GM04504 (cell line): ENCODE data around the gene PDZD7.
"Not testable (repeated sequence)": the region's sequence is repeated elsewhere in the genome, so short reads cannot be mapped to it uniquely, and the experiment has no call there.

Source experiments
- DNase-seq: peaks from one replicate; pipeline ENCODE4 v3.0.0-alpha.2; 2012; ENCODE audit warnings: low read depth

PDZD7 gene

DNA sequence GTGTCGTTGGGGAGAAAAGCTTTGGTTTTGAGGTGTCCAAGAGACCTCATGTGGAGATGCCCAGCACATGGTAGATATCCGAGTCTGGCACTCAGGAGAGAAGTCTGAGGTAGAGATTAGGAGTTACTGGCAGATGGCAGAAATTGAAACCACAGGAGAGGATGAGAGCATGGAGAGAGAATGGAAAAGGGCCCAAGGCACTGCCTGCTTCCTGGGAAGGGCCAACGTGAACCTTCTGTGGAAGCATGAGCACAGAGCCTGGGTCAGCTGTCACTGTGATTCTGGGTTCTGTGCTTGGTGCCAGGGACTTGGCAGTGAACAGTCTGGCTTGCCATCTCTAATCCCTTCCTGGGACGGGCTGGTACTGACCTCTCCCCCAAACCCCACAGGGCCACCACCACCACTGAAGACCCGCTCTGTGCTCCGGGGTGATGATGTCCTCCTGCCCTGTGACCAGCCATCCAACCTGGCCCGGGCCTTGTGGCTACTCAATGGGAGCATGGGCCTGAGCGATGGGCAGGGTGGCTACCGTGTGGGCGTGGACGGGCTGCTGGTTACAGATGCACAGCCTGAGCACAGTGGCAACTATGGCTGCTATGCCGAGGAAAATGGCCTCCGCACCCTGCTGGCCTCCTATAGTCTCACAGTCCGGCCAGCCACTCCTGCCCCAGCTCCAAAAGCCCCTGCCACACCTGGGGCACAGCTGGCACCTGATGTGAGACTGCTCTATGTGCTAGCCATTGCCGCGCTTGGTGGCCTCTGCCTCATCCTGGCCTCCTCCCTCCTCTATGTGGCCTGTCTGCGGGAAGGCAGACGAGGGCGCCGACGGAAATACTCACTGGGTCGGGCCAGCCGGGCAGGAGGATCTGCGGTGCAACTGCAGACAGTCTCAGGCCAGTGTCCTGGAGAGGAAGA is 47.8 kb downstream of the PDZD7 start:
- DNase-seq: no peak

DNA sequence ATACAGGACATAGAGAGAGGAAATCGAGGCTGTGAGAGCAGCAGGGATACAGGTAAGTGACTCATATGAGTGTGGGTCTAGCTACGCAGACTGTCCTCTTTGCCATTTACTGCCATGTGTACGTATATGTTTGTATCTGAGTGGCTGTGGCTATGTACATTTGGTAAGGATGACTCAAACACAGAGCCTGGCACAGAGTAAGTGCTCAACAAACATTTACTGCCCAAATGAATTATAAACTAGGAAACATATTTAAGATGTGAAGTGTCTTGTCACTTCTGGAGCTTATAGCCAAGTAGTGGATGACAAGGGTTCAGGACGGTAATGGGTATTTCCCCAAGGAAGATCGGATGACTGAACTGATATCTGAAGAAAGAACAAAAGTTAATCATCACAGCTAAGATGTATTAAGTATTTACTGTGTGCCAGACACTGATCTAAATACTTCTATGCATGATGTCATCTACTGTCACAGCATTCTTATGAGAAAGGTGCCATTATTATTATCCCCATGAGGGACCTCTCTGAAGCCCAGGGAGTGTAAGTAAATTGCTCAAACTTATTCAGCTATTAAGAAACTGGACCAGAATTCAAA is 49.7 kb downstream of the PDZD7 start:
- no peak for DNase-seq

DNA sequence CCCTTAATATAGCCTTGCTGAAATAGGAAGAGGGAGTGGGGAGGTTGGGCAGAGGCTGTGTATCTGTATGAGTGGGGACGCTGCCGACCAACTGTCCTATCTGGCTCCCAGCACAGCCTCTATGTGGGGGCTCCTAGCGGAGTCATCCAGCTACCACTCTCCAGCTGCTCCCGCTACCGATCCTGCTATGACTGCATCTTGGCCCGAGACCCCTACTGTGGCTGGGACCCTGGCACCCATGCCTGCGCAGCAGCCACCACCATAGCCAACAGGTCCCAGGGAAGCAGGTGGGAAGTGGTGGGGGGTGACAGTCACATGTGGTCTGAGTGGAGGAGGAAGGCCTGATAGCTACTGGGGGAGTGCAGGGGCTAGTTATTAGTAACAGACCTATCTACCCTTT is 50.2 kb downstream of the PDZD7 start:
- DNase-seq: no peak

DNA sequence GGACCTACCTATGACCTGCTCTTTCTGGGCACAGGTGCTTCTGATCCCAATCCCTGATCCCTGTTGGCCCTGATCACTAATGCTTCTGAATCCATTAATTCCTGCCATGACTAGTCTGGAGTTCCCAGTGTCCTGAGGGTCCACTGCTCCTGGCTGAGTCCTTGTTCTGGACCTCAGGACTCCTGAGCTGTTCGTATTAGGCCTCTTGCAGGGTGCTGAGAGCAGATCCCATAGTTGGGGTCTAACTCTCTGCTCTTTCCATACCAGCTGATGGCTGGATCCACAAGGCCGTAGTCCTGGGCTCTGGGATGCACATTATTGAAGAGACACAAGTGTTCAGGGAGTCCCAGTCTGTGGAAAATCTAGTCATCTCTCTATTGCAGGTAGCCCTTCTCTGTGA is 50.6 kb downstream of the PDZD7 start:
- DNase-seq: no peak

DNA sequence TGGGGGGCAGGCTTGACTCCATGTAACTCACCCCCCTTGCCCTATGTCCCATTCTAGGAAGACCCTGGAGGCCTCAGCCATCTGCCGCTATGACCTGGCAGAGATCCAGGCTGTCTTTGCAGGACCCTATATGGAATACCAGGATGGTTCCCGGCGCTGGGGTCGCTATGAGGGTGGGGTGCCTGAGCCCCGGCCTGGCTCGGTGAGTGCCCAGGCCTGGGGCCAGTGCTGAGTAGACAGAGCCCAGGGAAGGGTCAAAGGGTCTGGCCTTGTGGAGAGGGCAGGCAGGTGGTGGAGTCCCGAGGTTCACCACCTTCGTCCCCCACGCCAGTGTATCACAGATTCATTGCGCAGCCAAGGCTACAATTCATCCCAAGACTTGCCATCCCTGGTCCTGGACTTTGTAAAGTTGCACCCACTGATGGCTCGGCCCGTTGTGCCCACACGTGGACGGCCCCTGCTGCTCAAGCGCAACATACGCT is 51.1 kb downstream of the PDZD7 start:
- no peak for DNase-seq

DNA sequence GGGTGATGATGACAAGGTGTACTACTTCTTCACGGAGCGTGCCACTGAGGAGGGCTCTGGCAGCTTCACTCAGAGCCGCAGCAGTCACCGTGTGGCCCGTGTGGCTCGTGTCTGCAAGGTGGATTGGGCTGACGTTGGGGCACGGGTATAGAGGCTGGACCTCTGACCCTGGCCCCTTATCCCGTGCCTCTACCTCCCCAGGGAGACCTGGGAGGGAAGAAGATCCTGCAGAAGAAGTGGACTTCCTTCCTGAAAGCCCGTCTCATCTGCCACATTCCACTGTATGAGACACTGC is 52.1 kb downstream of the PDZD7 start:
- DNase-seq: no peak

DNA sequence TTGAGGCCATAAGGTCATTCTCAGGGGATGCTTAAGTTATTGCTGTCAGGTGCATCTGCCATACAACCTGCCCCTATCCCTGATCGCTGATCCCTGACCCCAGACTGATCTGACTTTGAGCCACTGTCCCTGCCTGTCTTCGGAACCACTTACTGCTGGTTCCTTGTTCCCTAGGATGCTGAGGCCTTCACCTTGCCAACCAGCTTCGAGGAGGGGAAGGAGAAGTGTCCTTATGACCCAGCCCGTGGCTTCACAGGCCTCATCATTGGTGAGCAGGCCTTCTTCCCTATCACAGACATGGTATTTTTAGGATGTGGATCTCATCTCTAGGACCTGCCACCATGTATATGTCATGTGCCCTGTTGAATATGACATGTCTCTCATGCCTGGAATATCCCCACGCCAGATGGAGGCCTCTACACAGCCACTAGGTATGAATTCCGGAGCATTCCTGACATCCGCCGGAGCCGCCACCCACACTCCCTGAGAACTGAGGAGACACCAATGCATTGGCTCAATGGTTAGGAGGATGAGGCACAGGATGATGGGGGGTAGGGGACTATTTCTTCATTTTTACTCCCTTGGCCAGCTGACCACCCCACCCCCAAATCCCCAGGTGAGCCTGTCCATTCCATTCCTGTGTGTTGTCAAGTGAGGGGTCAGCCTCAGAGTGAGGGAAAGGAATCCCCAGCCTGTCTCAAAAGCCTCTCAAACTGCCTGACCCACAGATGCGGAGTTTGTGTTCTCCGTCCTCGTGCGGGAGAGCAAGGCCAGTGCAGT is 52.6 kb downstream of the PDZD7 start:
- DNase-seq: no peak

DNA sequence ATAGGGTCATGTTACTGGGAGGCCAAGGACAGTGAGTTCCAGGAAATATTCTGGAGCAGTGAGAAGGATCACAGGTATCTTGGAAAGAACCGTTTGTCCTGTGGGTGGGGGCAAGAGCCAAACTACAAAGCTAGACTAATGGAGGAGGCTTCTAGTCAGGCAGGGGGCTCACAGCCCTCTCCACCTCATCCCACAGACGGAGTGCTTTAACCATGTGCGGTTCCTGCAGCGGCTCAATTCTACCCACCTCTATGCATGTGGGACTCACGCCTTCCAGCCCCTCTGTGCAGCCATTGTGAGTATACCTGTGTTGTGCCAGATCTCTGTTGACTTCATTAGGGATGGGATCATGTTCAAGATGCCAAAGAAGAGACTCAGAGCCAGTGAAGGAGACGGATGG is 53.5 kb downstream of the PDZD7 start:
- no peak for DNase-seq

DNA sequence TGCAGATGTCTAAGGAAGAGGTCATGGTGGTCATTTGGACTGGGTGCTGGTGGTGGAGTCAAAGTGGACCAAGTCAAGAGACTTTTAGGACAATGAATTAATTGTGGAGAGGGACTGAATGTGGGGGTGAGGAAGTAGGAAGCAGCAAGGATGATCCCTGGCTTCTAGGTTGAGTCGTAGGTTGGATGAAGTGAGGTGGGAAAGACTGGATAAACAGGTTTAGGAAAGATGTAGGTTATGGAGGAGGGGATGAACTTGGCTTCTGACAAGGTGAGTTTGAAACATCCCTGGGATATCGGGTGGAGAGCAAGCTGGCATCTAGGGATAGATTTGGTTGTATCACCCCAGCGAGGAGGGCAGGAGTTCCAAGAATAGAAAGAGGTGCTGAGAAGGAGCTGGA is 54.0 kb downstream of the PDZD7 start:
- no peak for DNase-seq

DNA sequence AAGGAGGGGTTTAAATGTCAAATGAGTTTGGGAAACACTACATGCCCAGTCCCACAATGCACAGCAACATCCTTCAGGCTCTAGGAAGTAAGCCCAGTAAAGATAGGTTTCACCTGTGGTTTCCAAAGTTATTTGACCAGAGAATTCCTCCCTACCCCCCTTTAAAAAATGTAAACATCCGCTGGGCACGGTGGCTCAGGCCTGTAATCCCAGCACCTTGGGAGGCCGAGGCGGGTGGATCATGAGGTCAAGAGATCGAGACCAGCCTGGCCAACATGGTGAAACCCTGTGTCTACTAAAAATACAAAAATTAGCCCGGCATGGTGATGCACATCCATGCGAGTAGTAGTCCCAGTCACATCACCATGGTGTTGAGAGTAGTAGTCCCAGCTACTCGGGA is 55.5 kb downstream of the PDZD7 start:
- DNase-seq: not testable (repeated sequence)

DNA sequence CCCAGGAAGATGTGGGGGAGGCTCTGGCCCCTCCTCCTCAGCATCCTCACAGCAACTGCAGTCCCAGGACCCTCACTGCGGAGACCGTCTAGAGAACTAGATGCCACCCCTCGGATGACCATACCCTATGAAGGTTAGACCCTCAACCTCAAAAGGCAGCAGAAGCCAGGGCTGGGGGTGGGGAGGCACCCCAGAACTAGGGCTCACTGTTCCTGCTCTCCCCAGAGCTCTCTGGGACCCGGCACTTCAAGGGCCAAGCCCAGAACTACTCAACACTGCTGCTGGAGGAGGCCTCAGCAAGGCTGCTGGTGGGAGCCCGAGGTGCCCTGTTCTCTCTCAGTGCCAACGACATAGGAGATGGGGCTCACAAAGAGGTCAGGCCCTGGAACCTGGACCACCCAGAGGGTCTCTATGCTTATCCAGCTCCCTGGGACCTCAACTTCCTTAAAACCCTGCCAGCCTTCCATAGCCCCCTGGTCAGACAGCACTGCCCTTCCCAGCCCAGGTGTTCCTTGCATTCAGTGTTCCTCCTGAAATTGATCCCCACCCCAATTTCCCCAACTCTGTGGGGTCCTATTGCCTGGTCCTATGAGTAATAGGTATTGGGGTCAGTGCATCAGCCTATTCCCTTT is 57.9 kb downstream of the PDZD7 start:
- DNase-seq: no peak

DNA sequence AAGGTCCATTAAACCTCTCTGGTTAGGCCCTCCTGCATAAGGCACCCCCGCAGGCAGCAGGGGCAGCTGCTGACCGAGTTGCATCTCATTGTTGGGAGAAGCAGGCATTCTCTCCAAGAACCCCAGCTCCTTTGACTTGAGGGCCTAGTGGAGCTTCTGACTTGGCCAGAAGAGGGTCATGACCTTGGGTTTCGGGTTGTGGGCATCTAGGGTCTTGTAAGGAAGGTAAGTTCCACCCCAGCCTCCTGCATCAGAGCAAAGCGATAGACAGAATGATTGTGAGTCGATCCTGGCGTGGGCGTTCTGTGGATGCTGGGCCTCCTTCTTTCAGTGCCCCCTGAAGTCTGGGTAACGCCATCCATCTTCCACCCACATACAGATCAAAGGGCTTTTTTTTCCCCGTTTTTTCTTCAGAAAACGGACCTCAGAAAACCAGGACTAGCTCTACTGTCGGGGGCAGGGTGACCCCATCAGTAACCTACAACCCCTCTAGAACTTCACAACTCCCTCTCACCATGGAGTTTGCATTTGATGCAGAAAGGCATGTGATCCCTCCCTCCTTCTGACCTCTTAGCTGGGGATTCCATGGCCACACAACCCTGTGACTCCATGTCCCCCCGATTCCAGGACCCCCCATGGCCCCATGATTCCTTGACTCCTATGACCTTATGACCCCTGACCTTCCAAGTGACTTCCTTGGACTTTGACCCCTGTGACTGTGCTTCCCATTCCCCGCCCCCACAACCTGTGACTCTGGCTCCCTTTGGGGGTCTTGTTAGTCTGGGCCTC is 58.6 kb downstream of the PDZD7 start:
- no peak for DNase-seq

DNA sequence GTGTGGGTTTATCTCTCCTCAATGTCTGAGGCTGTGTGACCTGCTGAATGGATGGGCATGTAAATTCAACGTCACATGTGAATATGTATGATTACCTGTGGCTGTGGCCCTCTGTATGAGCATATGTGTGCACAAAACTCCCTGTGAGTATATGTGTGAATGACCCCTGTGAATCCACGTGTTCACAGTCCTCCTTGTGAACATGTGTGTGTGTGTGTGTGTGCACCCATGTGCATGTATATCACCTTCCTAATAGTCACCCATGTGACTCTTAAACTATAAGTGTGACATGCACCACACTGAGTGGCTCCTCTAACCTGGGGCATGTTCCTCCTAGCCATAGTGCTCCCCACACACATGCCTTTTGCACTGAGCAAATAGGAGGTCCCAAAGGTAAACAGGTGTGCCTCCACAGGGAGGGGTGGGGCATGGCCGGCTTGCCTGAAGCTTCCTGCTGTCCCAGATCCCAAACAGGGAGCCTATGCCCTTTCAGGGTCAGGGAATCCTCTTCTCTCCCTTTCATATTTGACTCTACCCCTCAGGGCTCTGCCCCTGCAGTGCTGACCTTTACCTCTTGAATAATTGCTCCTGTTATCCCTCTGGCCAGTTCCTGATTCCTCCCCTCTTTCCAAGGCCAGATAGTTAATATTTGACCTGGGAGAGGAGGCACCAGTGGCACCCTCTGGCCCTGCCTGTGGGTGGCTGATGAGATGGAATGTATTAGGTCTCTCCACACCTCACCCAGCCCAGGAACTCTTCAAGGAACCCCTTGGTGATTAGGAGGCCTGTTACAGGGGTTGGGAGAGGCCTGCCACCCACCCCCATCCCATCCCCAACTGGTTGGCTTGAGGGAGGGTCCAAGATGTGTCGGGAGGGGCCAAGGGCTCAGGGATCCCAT is 59.8 kb downstream of the PDZD7 start:
- no peak for DNase-seq

DNA sequence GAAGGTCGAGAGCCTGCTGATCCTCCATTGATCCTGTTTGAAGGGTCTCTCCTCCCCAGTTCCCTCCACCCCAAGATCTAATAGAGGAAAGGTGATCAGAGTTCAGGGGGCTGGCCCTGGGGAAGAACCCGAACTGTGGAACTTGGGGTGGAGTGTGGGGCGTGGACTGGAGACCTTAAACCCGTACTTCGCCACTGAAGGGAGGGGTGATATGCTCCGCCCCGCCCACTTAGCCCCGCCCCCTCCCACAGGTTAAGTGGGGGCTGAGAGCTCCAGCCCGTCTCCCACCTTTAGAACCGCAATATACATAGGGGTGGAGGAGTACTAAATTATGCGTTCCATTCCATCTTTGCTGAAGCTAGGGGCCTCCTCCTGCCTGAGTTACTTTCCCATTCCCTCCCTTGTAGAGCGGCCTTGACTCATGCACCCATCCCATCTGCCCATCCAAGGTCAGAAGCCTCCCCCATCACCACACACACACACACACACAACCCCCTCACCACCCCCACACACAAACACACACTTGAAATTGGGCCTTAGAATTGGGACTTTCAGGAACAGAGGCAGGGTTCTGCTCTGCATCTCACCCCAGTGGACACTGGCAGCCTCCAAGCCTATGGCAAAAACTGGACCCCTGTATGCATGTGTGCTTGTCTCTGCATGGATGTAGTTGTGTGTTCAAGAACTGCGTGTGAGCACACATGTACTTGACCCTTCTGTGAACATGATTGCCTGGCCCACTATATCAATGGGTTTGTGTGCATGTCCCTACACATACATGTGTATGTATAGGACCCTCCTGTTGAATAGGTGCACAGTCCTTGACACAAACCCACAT is 60.6 kb downstream of the PDZD7 start:
- no peak for DNase-seq

DNA sequence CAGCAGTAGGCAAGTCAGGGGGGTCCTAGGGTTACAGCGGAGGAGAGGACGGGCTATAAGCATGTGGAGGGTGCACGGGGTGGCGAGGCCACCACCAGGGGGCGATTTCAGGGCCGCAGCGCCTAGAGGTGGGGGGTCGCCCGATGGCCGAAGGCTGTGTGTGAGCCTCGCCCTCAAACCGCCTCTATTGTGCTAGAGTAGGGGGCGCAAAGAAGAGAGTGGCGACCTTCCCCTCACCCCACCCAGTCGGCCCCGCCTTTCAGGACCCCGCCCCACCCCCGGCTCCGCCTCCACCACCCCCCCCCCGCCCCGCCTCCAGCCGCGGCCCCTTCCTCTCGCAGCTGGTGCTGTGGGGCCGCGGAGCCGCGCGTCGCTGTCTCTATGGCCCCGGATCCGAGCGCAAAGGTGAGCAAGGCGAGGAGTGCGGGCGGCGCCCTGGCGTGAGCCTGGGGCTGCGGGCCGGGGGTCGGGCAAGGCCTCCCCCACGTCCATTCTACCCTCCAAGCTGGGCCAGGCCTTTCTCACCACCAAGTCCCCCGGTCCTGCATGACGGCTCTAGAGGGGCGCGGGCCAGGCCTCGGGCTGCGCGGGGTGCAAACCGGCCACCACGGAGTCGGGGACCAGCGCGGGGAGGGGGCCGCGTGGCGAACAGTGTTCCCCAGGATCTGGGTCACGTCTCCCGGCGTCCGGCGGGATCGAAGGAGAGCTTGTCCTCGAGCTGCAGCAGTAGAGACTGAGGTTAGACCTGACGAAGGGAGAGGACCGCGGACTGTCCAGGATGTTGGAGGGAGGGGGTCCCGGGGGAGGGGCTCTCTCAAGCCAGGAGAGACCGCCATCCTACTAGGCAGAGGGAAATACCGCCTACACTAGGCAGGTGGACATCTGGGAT is 61.5 kb downstream of the PDZD7 start, which contains the start of gene SEMA4G:
SEMA4G (plus strand) TSS at position 318 of the 889 bp plus-strand sequence. CDS start 3,409 bp downstream, outside the sequence.
- DNase-seq: no peak

DNA sequence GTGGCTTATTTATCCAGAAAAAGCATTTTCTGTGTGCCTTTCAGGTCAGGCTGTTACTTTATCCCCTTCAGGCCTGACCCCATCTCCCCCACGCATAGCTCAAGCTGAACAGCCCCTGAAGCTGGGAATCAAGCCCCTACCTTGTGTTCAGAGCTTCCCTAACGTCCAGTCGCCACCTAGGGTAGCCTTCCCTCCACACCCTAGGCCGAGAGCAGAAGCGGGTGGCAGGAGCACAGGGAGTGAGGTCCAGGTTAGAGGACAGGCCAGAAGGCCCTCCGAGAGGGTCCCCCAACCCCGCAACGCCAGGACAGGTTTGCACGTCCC is 62.1 kb downstream of the PDZD7 start:
- no peak for DNase-seq

DNA sequence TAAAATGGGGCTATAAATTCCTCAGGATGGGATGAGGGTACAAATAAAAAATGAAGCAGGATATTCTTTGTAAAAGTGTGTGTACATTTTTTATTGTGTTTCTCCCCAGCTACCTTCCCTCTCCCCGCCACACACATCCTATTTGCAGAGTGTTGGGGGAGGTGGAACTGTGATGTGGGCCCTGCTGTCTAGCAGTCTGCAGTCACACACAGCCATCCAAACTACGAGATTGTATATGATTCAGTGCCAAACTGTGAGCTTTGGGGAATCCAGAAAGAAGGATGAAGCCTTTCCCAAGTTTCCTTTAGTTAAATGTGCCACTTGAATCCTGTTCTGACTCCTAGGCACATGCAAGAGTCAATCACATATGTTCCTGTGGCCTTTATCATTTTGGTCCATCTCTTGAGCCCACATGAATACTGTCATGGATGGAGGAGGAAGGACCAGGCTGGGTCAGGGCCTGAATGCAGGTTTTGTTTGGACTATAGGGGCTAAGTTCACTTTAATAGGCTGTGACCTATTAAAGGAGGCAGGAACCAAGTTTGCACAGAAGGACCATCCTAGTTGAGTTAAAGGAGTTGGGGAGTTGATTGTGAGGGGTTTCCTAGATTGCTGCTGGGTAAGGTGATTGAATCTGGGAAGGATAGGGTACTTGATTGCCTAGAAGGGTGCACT is 62.7 kb downstream of the PDZD7 start:
- DNase-seq: no peak

DNA sequence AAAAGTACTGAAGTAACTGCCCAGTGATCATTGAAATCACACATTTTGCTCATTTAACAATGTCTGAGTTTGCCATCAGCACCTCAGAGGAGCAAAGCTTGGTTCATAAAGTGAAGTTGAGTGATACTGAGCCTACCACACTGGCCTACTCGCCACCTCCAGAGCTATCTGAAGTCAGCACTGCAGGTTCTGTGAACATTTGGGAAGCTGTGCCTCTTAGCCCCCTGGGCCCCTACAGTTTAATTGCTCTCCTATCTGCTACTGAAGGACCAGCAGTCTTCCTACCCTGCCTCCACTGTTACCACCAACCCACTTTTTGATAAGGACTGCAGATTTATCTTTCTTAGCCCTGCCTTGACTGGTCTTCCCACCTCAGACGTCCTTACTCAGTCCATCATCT is 63.6 kb downstream of the PDZD7 start:
- DNase-seq: no peak
